Measurements from ENCODE around the gene CKAP4. TPM values are rescaled to one million over a fixed set of nuclear protein-coding genes. Genes with fewer than 3 reads are reported as not detected.

CKAP4 gene
- total and polyA plus RNA-seq, 2 of the 13 experiments (the other 11 are each of a cell fraction or from before 2014, with no cell fraction given): 39.2 to 70.2 TPM

DNA sequence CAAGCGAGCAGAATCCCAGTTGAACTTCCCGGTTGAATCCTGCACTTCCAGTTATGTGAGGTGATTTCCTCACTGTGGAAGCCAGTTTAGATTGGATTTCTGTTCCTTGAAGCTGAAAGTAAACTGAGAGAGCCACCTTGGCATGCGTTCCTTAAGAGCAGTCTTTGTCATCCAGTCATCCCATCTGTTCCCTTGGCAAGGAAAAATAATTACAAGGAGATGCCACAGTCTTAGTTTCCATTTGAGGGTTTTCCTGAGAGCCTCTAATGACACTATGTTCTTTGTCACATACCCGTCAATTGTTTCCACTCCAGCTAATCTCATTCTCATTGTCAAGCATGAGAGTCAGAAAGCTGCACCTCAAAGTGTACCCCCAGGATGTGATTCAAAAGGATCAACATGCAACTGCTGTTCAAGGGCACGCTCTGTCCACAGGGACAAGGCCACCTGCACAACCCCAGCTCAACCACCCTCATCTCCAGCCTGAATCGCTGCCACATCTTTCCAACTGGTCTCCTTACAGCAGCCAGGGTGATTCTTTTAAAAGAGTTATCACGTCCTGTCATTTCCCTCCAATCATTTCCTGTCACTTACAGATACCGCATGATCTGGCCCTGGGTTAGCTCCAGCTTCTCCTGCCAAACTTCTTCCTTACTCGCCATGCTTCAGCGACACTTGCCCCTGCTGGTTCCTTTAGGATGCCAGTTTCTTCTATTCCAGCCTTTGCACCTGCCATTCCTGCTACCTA lies 36.7 kb upstream of the CKAP4 start (continued):
- TF ChIP-seq PHF8 (CRISPR knock-in tag; IDR thresholded peaks at IDR 0.05) (no peak), SOX6 (IDR thresholded peaks at IDR 0.05) (no peak), SOX6 (CRISPR knock-in tag; IDR thresholded peaks at IDR 0.05) (peak; percentile 100), MTA1 (CRISPR knock-in tag; IDR thresholded peaks at IDR 0.05; ENCODE audit: borderline replicate concordance) (peak; percentile 82), HOXA7 (CRISPR knock-in tag; IDR thresholded peaks at IDR 0.05) (no peak), ZKSCAN1 (IDR thresholded peaks at IDR 0.05; ENCODE audit: low read length) (no peak), ZNF382 (CRISPR knock-in tag; IDR thresholded peaks at IDR 0.05; ENCODE audit: borderline replicate concordance) (no peak), ZNF572 (CRISPR knock-in tag; IDR thresholded peaks at IDR 0.05) (peak; percentile 19; the same call in 1 of the 2 replicates), TBP (CRISPR knock-in tag; IDR thresholded peaks at IDR 0.05) (no peak), JUNB (CRISPR knock-in tag; IDR thresholded peaks at IDR 0.05; ENCODE audit: borderline replicate concordance) (peak; percentile 90), SPEN (CRISPR knock-in tag; IDR thresholded peaks at IDR 0.05; ENCODE audit: low read depth) (peak; percentile 88; the same call in 1 of the 2 replicates), ZNF75D (CRISPR knock-in tag; IDR thresholded peaks at IDR 0.05; ENCODE audit: borderline replicate concordance) (no peak), ARID2 (CRISPR knock-in tag; IDR thresholded peaks at IDR 0.05; ENCODE audit: borderline replicate concordance) (no peak), SRSF1 (optimal IDR thresholded peaks at IDR 0.05; ENCODE audit: low read depth, low read length) (no peak), ZNF660 (CRISPR knock-in tag; IDR thresholded peaks at IDR 0.05; ENCODE audit: borderline replicate concordance, low read depth) (no peak), BORCS8-MEF2B (CRISPR knock-in tag; IDR thresholded peaks at IDR 0.05) (no peak), ELF4 (CRISPR knock-in tag; IDR thresholded peaks at IDR 0.05; ENCODE audit: borderline replicate concordance) (no peak), ZNF839 (CRISPR knock-in tag; IDR thresholded peaks at IDR 0.05; ENCODE audit: borderline replicate concordance) (no peak), ATRX (CRISPR knock-in tag; IDR thresholded peaks at IDR 0.05; ENCODE audit: borderline replicate concordance) (no peak), ZBTB7A (CRISPR knock-in tag; IDR thresholded peaks at IDR 0.05) (peak; percentile 37; the same call in 1 of the 2 replicates), PITX1 (CRISPR knock-in tag; IDR thresholded peaks at IDR 0.05) (peak; percentile 94)
- TF ChIP-seq, protein P1, sequence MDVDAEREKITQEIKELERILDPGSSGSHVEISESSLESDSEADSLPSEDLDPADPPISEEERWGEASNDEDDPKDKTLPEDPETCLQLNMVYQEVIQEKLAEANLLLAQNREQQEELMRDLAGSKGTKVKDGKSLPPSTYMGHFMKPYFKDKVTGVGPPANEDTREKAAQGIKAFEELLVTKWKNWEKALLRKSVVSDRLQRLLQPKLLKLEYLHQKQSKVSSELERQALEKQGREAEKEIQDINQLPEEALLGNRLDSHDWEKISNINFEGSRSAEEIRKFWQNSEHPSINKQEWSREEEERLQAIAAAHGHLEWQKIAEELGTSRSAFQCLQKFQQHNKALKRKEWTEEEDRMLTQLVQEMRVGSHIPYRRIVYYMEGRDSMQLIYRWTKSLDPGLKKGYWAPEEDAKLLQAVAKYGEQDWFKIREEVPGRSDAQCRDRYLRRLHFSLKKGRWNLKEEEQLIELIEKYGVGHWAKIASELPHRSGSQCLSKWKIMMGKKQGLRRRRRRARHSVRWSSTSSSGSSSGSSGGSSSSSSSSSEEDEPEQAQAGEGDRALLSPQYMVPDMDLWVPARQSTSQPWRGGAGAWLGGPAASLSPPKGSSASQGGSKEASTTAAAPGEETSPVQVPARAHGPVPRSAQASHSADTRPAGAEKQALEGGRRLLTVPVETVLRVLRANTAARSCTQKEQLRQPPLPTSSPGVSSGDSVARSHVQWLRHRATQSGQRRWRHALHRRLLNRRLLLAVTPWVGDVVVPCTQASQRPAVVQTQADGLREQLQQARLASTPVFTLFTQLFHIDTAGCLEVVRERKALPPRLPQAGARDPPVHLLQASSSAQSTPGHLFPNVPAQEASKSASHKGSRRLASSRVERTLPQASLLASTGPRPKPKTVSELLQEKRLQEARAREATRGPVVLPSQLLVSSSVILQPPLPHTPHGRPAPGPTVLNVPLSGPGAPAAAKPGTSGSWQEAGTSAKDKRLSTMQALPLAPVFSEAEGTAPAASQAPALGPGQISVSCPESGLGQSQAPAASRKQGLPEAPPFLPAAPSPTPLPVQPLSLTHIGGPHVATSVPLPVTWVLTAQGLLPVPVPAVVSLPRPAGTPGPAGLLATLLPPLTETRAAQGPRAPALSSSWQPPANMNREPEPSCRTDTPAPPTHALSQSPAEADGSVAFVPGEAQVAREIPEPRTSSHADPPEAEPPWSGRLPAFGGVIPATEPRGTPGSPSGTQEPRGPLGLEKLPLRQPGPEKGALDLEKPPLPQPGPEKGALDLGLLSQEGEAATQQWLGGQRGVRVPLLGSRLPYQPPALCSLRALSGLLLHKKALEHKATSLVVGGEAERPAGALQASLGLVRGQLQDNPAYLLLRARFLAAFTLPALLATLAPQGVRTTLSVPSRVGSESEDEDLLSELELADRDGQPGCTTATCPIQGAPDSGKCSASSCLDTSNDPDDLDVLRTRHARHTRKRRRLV (CRISPR knock-in tag; IDR thresholded peaks at IDR 0.05): no peak
- TF ChIP-seq, protein P2, sequence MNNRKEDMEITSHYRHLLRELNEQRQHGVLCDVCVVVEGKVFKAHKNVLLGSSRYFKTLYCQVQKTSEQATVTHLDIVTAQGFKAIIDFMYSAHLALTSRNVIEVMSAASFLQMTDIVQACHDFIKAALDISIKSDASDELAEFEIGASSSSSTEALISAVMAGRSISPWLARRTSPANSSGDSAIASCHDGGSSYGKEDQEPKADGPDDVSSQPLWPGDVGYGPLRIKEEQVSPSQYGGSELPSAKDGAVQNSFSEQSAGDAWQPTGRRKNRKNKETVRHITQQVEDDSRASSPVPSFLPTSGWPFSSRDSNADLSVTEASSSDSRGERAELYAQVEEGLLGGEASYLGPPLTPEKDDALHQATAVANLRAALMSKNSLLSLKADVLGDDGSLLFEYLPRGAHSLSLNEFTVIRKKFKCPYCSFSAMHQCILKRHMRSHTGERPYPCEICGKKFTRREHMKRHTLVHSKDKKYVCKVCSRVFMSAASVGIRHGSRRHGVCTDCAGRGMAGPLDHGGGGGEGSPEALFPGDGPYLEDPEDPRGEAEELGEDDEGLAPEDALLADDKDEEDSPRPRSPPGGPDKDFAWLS (CRISPR knock-in tag; IDR thresholded peaks at IDR 0.05; ENCODE audit: borderline replicate concordance): no peak

Data from HepG2 (cell line).